SK-N-MC (cell line): ENCODE data around the gene SPECC1.

Experiments used
- EZH2 ChIP-seq: fragments of 200-600 bp; sonication (generic); IDR thresholded peaks from one replicate; pipeline ENCODE4 v1.6.1; 2017; ENCODE audit warnings: antibody characterized with exemption
- POLR2AphosphoS5 ChIP-seq: IDR thresholded peaks from 2 replicates; pipeline ENCODE4 v1.6.1; 2012; ENCODE audit warnings: mild to moderate bottlenecking, low read depth, low read length, borderline replicate concordance

GRCh38 chr17:20206591-20206990 lies 197.4 kb downstream of the SPECC1 start:
- TF ChIP-seq EZH2 (no peak), POLR2AphosphoS5 (no peak)
